K562 treated with DMSO at 1 percent for 4 hours (cell line): ENCODE data around the gene FZD1. TPM values are rescaled to one million over a fixed set of nuclear protein-coding genes. Genes with fewer than 3 reads are reported as not detected.

Experiments
- total RNA-seq: library from RNA; unstranded; fragments of 300-600 nt; gene quantifications from 2 replicates; pipeline ENCODE4 v1.2.3, GENCODE V29; 2022; ENCODE audit not compliant: insufficient read depth

FZD1 gene
- total RNA-seq: 6.9 and 8.8 TPM in 2 replicates

DNA sequence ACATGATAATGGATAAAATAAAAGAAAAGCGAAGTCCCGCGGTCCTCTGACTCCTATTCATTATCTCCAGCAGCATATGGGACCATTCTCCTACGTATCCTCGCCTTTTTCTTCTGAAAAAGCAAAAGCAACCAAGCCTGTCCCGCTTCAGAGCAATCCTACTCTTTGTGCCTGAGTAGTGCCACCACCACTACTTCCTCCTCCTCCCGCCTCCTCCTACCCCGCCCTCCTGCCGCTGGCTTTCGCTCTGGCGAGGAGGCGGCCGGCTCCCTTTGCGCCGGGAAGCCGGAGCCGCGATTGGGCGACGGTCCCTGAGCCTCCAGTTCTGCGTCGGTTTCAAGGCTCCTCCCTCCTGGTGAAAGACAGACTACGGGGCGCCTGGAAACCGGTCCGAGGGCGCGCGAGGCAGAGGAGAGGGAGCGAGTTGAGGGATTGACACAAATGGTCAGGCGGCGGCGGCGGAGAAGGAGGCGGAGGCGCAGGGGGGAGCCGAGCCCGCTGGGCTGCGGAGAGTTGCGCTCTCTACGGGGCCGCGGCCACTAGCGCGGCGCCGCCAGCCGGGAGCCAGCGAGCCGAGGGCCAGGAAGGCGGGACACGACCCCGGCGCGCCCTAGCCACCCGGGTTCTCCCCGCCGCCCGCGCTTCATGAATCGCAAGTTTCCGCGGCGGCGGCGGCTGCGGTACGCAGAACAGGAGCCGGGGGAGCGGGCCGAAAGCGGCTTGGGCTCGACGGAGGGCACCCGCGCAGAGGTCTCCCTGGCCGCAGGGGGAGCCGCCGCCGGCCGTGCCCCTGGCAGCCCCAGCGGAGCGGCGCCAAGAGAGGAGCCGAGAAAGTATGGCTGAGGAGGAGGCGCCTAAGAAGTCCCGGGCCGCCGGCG is at the start of gene FZD1:
Gene FZD1, plus strand, starts transcription at position 388 of the 878 bp plus-strand sequence. Its CDS starts 448 bp downstream, at position 836.

